Measurements from ENCODE around the gene OR5K4.
"Not testable (repeated sequence)": the region's sequence is repeated elsewhere in the genome, so short reads cannot be mapped to it uniquely, and the experiment has no call there.

OR5K4 gene

GRCh38 chr3:98371853-98372252 lies 18.2 kb downstream of the OR5K4 start:
- DNase-seq (ENCODE audit: low read depth): no peak

- no peak for DNase-seq (ENCODE audit: low read depth)
Observed at GRCh38 chr3:98372445-98372844, 18.8 kb downstream of the OR5K4 start.

GRCh38 chr3:98376631-98377030 lies 23.0 kb downstream of the OR5K4 start:
- DNase-seq (ENCODE audit: low read depth): no peak

- no peak for DNase-seq (ENCODE audit: low read depth)
Observed at GRCh38 chr3:98388147-98388546, 34.5 kb downstream of the OR5K4 start.

- DNase-seq (ENCODE audit: low read depth): no peak
Observed at GRCh38 chr3:98390366-98390765, 36.7 kb downstream of the OR5K4 start, which contains the start of gene OR5K3. Gene OR5K3 (plus strand): TSS chr3:98390666. CDS start chr3:98390666, 0 bp downstream.

- DNase-seq (ENCODE audit: low read depth): no peak
Observed at GRCh38 chr3:98395101-98395500, 41.4 kb downstream of the OR5K4 start.

GRCh38 chr3:98396482-98396881 lies 42.8 kb downstream of the OR5K4 start:
- DNase-seq (ENCODE audit: low read depth): not testable (repeated sequence)

- DNase-seq (ENCODE audit: low read depth): no peak
Observed at GRCh38 chr3:98398513-98398912, 44.9 kb downstream of the OR5K4 start.

- DNase-seq (ENCODE audit: low read depth): no peak
Observed at GRCh38 chr3:98402507-98402906, 48.9 kb downstream of the OR5K4 start.

GRCh38 chr3:98404010-98404409 lies 50.4 kb downstream of the OR5K4 start:
- DNase-seq (ENCODE audit: low read depth): no peak

Data from stimulated activated CD8-positive, alpha-beta memory T cell treated with anti-CD3 and anti-CD28 coated beads, Interleukin-12 subunit alpha, Interleukin-12 subunit beta, amount 100 ng/mL, for 1 hour (primary cell).